Measurements from ENCODE around the gene VAMP8.

- no peak for TF ChIP-seq EZH2 (IDR thresholded peaks at IDR 0.05; ENCODE audit: insufficient read depth, poor library complexity, severe bottlenecking)
- no peak for TF ChIP-seq EZH2phosphoT487 (IDR thresholded peaks at IDR 0.05; ENCODE audit: insufficient read depth, low read depth)
Observed at GRCh38 chr2:85623991-85624390, 46.6 kb downstream of the VAMP8 start.

All from GM23248 (cell line).